Astrocyte of the cerebellum (primary cell): ENCODE results near the gene KRTAP1-3.

ENCODE experiments used
- DNase-seq: peaks from one replicate; pipeline ENCODE4 v3.0.0-alpha.2; 2011; ENCODE audit warnings: low read depth
- H3K4me3 ChIP-seq: 2 replicates; pipeline ENCODE4 v1.5.1; 2011; ENCODE audit warnings: mild to moderate bottlenecking, low read depth, low read length, moderate library complexity
- CTCF ChIP-seq: IDR thresholded peaks from 2 replicates; pipeline ENCODE4 v1.5.1; 2012; ENCODE audit warnings: low read length, low read depth, moderate library complexity, mild to moderate bottlenecking; ENCODE audit errors: missing control alignments
- in situ Hi-C: cut with HindIII; loops from 2 replicates; pipeline ENCODE4 v1.10.0; 2017; ENCODE audit warnings: low sequenced_read_pairs

Gene KRTAP1-3

GRCh38 chr17:41015454-41015853 is 19.2 kb downstream of the KRTAP1-3 start:
- no peak for TF ChIP-seq CTCF
- in situ Hi-C loops = no loop called here
- H3K4me3 ChIP-seq = no peak overlapping the region
- no peak for DNase-seq

GRCh38 chr17:41013606-41014005 is 21.1 kb downstream of the KRTAP1-3 start:
- no peak for DNase-seq
- in situ Hi-C loops = no loop called here
- no peak overlapping the region for H3K4me3 ChIP-seq
- no peak for TF ChIP-seq CTCF

- DNase-seq = no peak
- no peak overlapping the region for H3K4me3 ChIP-seq
- in situ Hi-C loops = no loop called here
- TF ChIP-seq CTCF = no peak
Measured at GRCh38 chr17:41013181-41013580, 21.5 kb downstream of the KRTAP1-3 start.

- in situ Hi-C loops = no loop called here
- H3K4me3 ChIP-seq = no peak overlapping the region
- DNase-seq = no peak
- TF ChIP-seq CTCF = no peak
Measured at GRCh38 chr17:41012326-41013120, 22.2 kb downstream of the KRTAP1-3 start.

GRCh38 chr17:41010441-41010840 is 24.2 kb downstream of the KRTAP1-3 start:
- in situ Hi-C loops = no loop called here
- no peak for DNase-seq
- no peak for TF ChIP-seq CTCF
- H3K4me3 ChIP-seq = no peak overlapping the region

GRCh38 chr17:41009936-41010335 is 24.7 kb downstream of the KRTAP1-3 start:
- no peak for DNase-seq
- no peak for TF ChIP-seq CTCF
- in situ Hi-C loops = no loop called here
- H3K4me3 ChIP-seq = no peak overlapping the region
